22Rv1 (cell line): ENCODE data around the gene SPAG6.

ENCODE experiments used
- H3K27ac ChIP-seq: fragments of 450-650 bp; 2 replicates; pipeline ENCODE4 v1.5.1; 2017
- CTCF ChIP-seq: fragments of 450-650 bp; IDR thresholded peaks from 2 replicates; pipeline ENCODE4 v1.5.1; 2017; ENCODE audit warnings: mild to moderate bottlenecking
- ZFX ChIP-seq: fragments of 450-650 bp; IDR thresholded peaks from 2 replicates; pipeline ENCODE4 v1.6.1; 2017; ENCODE audit warnings: antibody characterized with exemption, borderline replicate concordance

The SPAG6 gene

GRCh38 chr10:22368402-22368801 is 23.1 kb downstream of the SPAG6 start:
- no peak overlapping the region for H3K27ac ChIP-seq

GRCh38 chr10:22368981-22369380 is 23.7 kb downstream of the SPAG6 start:
- H3K27ac ChIP-seq = no peak overlapping the region
- TF ChIP-seq CTCF (no peak), ZFX (no peak)

More at GRCh38 chr10:22368402-22368801, 23.1 kb downstream of the SPAG6 start:
- no peak for TF ChIP-seq ZFX
- TF ChIP-seq CTCF = no peak

- no peak overlapping the region for H3K27ac ChIP-seq
- TF ChIP-seq CTCF = no peak
- no peak for TF ChIP-seq ZFX
These were observed 24.3 kb downstream of the SPAG6 start for GRCh38 chr10:22369434-22370072.

GRCh38 chr10:22370320-22370719 is 25.0 kb downstream of the SPAG6 start:
- TF ChIP-seq ZFX (no peak), CTCF (no peak)
- no peak overlapping the region for H3K27ac ChIP-seq

GRCh38 chr10:22372298-22372697 is 27.0 kb downstream of the SPAG6 start:
- TF ChIP-seq ZFX = no peak
- no peak for TF ChIP-seq CTCF

GRCh38 chr10:22372917-22373316 is 27.6 kb downstream of the SPAG6 start:
- no peak for TF ChIP-seq ZFX
- TF ChIP-seq CTCF = no peak
- H3K27ac ChIP-seq = no peak overlapping the region

More at GRCh38 chr10:22372298-22372697, 27.0 kb downstream of the SPAG6 start:
- H3K27ac ChIP-seq = no peak overlapping the region

GRCh38 chr10:22374489-22375126 is 29.3 kb downstream of the SPAG6 start:
- H3K27ac ChIP-seq = no peak overlapping the region
- TF ChIP-seq CTCF (no peak), ZFX (no peak)
